Measurements from ENCODE around the gene ACE.

Gene ACE

GRCh38 chr17:63476854-63477479 is at the start of gene ACE:
ACE (plus strand) TSS chr17:63477061; CDS start chr17:63477095, 34 bp downstream.
- TF ChIP-seq CTCF (IDR thresholded peaks at IDR 0.05; ENCODE audit: low read depth, low read length) = peak; percentile 35
- Histone ChIP-seq H3K4me3 (ENCODE audit: low read depth, low read length) (peak within 1 kb of the TSS; percentile 65), H3K9me3 (ENCODE audit: severe bottlenecking) (no peaks in the 10 kb centered on the region), H3K27me3 (ENCODE audit: insufficient read depth, low read depth, severe bottlenecking) (no peaks in the 10 kb centered on the region), H3K36me3 (no peaks in the 10 kb centered on the region), H3K27ac (peak within 1 kb of the TSS; percentile 93)
- peak; percentile 90 for DNase-seq

GRCh38 chr17:63429766-63430165 is 47.1 kb upstream of the ACE start:
- no peak for TF ChIP-seq CTCF (IDR thresholded peaks at IDR 0.05; ENCODE audit: low read depth, low read length)
- Histone ChIP-seq H3K27ac (no peak overlapping the region), H3K36me3 (peaks cover 16% of the 10 kb centered on the region), H3K27me3 (ENCODE audit: insufficient read depth, low read depth, severe bottlenecking) (no peaks in the 10 kb centered on the region), H3K4me3 (ENCODE audit: low read depth, low read length) (no peak overlapping the region), H3K9me3 (ENCODE audit: severe bottlenecking) (no peaks in the 10 kb centered on the region)
- no peak for DNase-seq

DNA sequence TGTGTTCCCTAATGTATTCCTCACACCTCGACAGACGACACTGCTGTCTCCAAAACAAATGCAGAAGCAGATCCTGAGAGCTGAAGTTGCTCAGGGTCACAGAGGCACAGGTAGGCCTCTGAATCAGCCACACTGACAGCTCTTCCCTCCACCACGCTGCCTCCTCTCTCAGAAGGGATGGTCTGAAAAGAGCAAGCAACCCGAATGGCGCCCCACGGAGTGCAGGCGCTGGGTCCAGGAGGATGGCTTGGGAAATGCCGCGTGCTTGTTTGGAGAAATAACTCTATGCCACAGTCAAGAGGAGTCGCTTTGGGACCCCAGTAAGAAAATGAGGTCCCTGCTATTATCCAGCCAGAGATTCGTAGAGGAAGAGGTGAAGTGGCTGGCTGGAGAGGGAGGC is 46.6 kb upstream of the ACE start:
- DNase-seq = no peak
- no peaks in the 10 kb centered on the region for H3K9me3 ChIP-seq (ENCODE audit: severe bottlenecking)
- H3K36me3 ChIP-seq = peaks cover 21% of the 10 kb centered on the region
- H3K27me3 ChIP-seq (ENCODE audit: insufficient read depth, low read depth, severe bottlenecking) = no peaks in the 10 kb centered on the region
- no peak overlapping the region for H3K4me3 ChIP-seq (ENCODE audit: low read depth, low read length)
- no peak overlapping the region for H3K27ac ChIP-seq
- no peak for TF ChIP-seq CTCF (IDR thresholded peaks at IDR 0.05; ENCODE audit: low read depth, low read length)

- no peaks in the 10 kb centered on the region for H3K27me3 ChIP-seq (ENCODE audit: insufficient read depth, low read depth, severe bottlenecking)
- H3K36me3 ChIP-seq = peaks cover 25% of the 10 kb centered on the region
- H3K4me3 ChIP-seq (ENCODE audit: low read depth, low read length) = no peak overlapping the region
- DNase-seq = no peak
- no peaks in the 10 kb centered on the region for H3K9me3 ChIP-seq (ENCODE audit: severe bottlenecking)
- peak overlapping the region; percentile 76 for H3K27ac ChIP-seq
- no peak for TF ChIP-seq CTCF (IDR thresholded peaks at IDR 0.05; ENCODE audit: low read depth, low read length)
These were observed 45.3 kb upstream of the ACE start for GRCh38 chr17:63431618-63431938.

GRCh38 chr17:63431939-63432804 is 44.7 kb upstream of the ACE start:
- no peaks in the 10 kb centered on the region for H3K9me3 ChIP-seq (ENCODE audit: severe bottlenecking)
- H3K36me3 ChIP-seq = peaks cover 25% of the 10 kb centered on the region
- peak overlapping the region; percentile 9; the same call in 1 of the 2 replicates for H3K4me3 ChIP-seq (ENCODE audit: low read depth, low read length)
- DNase-seq = peak; percentile 93
- H3K27ac ChIP-seq = peak overlapping the region; percentile 76
- no peaks in the 10 kb centered on the region for H3K27me3 ChIP-seq (ENCODE audit: insufficient read depth, low read depth, severe bottlenecking)
- TF ChIP-seq CTCF (IDR thresholded peaks at IDR 0.05; ENCODE audit: low read depth, low read length) = peak; percentile 52

Measured in WERI-Rb-1 (cell line).